GM19328 (cell line): ENCODE results near the gene ADGRA3.
"Not testable (repeated sequence)": the region's sequence is repeated elsewhere in the genome, so short reads cannot be mapped to it uniquely, and the experiment has no call there.

Experiments used
- ATAC-seq: cut with Tn5 transposase; IDR thresholded peaks from one replicate; pipeline ENCODE4 v1.9.1; 2021; ENCODE audit warnings: mild to moderate bottlenecking, moderate library complexity; ENCODE audit not compliant: unreplicated experiment

The ADGRA3 gene

GRCh38 chr4:22480675-22481327 is 35.1 kb downstream of the ADGRA3 start:
- ATAC-seq, result no peak

DNA sequence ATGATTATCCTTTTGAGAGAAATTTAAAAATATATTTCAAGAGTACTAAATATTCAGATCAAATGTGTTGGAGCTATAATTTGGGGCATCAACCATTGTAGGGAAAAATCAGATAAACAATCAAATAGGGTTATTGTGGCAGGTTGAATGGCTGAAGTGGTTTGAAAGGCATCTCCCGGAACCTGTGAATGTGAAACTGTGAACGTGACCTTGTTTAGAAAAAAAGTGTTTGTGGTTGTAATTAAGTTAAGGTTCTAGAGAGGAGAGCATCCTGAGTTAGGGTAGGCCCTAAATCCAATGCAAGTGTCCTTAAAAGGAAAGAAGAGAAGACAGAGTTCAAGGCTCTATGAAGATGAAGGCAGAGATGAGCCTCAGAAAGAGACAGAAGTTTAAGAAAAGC is 37.4 kb downstream of the ADGRA3 start:
- no peak for ATAC-seq

DNA sequence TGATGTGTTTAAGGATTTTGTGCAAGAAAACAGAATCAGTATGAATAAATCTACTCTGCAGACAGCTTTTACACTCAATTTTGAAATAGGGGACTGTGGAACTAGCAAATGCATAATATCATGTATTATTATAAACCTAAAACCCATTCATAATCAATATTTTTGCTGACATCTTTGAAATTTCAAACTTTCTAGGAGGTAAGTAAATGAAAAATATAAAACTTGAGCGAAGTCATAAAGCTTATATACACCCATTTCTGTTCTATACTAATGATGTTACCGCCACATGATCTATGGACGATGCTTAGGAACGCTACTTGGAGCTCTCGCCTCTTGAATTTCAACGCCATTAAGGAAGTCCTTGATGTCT is 38.1 kb downstream of the ADGRA3 start:
- ATAC-seq, result no peak

DNA sequence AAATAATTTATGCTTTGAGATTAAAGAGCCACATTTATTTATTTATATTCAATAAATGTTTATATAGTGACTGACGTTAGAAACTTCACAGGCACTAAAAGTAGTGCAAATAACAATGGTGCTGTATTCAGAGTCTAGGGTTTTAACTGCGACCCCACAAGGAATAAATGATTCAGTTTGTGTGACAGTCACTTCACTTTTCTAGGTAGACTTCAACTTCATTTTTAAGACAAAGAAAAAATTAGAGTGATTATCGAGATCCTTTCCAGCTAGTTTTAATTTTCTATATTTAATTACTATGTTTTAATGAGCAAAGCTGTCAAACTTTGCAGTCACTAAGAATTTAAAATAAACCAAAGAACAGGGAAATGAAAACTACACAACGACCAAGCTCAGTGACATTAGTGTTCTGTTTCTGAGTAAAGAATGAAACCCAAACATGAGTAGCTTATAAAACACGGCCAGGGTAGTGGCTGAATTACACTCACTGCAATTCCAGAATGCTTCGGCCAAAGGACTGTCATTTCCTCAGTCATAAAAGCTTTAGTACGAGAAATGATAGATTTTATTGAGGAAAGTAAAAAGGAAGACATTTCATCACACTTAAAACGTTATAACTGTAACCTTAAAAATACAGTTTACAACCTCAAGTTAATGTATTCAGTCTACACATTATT is 38.6 kb downstream of the ADGRA3 start:
- ATAC-seq, result no peak

GRCh38 chr4:22476011-22476410 is 39.9 kb downstream of the ADGRA3 start:
- ATAC-seq, result no peak

DNA sequence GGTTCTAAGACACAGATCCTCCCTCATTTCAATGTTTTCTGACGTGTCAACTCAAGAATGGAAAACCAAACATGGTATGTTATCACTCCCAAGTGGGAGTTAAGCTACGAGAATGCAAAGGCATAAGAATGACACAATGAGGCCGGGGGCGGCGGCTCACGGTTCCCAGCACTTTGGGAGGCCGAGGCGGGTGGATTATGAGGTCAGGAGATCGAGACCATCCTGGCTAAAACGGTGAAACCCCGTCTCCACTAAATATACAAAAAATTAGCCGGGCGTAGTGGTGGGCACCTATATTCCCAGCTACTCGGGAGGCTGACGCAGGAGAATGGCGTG is 40.6 kb downstream of the ADGRA3 start:
- not testable (repeated sequence) for ATAC-seq

DNA sequence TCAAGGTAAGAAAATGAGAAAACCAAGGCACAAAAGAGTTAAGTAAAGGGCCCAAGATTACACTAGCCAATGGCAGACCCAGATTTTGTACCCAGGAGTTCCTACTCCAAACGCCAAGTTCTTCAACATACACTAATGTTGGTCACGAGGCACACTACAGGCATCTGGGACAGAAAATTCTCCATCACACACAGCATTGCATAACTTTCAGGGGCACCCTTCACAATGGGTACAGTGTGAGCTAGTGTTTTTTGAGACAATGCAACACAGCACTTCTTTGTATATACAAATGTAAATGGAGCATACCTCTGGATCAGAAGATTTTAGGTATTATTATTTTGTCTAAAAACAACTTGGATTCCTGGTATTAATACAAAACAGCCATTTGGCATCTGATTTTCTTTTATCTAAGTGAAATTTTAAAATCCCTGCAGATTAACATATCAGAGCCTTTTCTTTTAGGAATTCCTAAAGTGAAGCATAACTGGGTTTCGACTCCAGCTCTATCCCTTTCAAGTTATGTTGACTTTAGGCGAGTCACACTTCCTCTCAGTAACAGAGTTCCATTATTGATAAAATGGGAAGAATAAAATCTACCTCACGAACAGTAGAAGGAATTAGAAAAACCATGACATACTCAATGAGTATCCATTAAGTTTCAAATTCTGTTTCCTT is 41.1 kb downstream of the ADGRA3 start:
- ATAC-seq, result no peak

DNA sequence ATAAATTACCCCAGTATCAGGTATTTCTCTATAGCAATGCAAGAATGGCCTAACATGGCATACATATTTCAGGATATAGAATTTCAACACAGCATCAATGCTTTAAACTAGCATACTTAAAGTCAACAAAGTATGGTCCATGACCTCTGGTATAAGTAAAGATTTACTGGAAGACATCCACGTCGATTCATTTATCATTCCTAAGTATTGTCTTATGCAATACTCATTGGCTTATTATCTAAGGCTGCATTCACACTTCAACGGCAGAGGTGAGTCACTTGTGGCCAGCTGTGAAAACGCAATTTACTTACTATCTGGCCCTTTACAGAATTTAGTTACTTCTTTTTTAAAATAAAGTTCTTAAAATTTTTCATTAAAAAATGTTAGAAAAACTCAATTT is 42.6 kb downstream of the ADGRA3 start:
- no peak for ATAC-seq

DNA sequence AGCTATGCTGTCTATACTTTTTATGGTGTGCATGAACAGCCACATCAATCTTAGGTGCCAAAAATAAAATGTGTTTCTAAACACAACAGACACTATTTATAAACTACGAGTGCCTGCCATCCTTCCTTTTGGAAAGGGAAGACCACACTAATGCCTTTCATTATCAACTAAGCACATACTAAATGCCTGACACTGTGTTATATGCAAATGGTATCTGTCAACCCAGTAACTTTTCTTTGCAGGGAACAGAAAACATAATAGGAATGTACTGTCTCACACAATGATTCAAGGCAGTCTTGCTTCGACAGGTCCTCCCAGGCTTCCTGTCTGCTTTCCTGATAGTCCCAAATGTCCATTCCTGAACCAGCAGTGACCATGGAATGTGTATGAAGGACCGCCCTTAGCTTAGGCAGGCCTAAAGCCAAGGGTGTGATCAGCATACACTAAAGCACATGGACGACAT is 43.8 kb downstream of the ADGRA3 start:
- ATAC-seq, result no peak

DNA sequence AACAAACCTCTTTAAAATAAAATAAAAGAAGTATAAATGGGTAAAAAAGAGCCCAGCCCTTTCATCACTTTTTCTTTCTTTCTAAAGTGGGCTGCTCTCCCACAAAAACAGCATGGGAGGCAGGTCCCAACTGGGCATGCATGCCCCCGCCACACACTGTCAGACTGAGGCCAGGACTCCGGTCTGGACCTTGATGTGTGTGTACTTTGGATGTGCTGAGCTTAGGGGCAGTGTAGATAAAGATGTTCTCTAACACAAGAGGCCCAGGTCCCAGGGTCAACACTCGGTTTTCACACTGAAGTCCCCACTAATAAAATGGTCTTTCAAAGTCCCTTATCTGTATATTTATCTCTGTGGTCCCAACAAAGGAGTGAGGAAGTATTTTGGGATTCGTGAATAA is 44.4 kb downstream of the ADGRA3 start:
- no peak for ATAC-seq

- ATAC-seq, result no peak
These were observed 49.3 kb downstream of the ADGRA3 start for GRCh38 chr4:22466581-22466980.

GRCh38 chr4:22465996-22466395 is 49.9 kb downstream of the ADGRA3 start:
- ATAC-seq, result no peak

- ATAC-seq, result no peak
These were observed 50.5 kb downstream of the ADGRA3 start for GRCh38 chr4:22465349-22465748.

- no peak for ATAC-seq
These were observed 52.7 kb downstream of the ADGRA3 start for GRCh38 chr4:22463179-22463578.

GRCh38 chr4:22462688-22463087 is 53.2 kb downstream of the ADGRA3 start:
- no peak for ATAC-seq

DNA sequence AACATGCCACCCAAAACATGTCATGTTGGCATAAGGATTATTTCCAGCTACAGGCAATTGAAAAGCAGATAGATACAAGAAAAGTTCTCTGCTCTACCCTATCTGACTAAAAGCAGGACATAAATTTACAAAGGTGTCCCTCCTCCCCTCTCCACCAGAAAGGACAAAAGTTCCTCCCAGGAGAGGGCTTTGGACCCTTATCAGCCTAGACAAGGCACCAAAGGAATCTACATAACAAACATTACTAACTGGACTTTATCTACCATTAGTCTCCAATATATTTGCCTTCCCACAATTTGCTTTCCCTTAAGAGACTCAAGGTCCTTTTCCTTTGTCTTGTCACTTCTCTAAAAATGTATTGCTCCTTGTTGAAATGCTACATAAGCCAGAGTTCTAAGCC is 55.6 kb downstream of the ADGRA3 start:
- ATAC-seq, result no peak

GRCh38 chr4:22458098-22458497 is 57.8 kb downstream of the ADGRA3 start:
- ATAC-seq, result no peak

GRCh38 chr4:22457348-22457747 is 58.5 kb downstream of the ADGRA3 start:
- no peak for ATAC-seq

DNA sequence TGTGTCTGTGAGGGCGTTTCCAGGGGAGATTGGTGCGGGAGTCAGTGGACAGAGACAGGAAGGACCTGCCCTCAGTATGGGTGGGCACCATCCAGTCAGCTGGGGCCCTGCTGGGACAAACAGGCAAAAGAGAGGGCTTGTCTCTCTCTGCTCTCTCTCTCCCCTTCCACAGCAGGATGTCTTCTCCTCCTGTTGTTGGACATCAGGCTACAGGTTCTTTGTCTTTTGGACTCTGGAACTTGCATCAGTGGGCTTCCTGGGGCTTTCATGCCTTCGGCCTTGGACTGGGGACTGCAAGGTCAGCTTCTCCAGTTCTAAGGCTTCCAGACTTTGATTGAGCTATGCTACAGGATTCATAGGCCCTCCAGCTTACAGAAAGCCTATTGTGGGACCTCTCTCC is 59.6 kb downstream of the ADGRA3 start:
- no peak for ATAC-seq

DNA sequence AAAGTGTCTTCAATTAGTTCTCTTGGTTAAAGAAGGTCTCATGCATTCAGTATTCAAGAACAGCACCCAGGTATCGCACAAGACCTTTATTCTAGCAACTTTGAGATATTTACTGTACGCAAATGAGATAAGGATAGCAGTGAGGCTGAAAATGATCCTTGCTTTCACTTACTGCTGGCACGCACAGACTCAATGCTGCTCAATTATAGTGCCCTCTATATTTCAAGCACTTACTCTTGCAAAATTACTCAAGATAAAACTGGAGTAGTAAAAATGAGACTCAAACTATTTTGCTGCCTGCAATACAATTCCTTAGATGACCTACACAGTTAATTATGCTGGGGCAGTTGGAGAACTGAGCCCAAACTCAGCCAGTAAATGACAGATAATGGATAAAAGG is 60.9 kb downstream of the ADGRA3 start:
- no peak for ATAC-seq

DNA sequence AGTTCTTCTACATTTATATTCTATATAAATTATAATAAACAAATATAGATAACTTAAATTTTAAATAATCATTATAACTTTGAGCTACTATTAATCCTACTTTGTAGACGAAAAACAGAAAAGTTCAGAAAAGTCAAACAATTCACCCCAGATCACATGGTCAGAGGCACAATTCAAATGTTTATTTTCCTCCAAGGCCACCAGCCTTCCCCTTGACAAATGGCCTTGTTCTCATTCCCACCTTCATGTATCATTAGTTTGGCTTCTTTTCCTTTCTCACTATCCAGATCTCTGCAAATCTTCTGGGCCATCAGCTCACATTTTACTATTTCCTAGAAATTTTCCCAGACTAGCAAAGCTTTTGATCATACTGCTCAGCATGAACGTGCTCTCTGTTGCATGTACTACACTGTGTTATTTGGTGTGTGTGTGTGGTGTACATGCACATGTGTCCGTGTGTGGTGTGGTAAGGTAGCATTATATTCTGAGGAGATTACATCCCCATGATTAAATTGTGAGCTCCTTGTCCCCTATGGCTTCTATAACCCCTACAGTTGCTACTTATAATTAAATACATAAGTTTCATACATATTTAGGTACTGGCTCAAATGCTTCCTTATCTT is 61.5 kb downstream of the ADGRA3 start:
- no peak for ATAC-seq

- no peak for ATAC-seq
These were observed 71.1 kb downstream of the ADGRA3 start for GRCh38 chr4:22444813-22445212.
